Measurements from ENCODE around the gene CORO2A. TPM values are rescaled to one million over a fixed set of nuclear protein-coding genes. Genes with fewer than 3 reads are reported as not detected.

Gene CORO2A
- total and polyA plus RNA-seq, 10 of the 15 experiments (the other 5 are each of a cell fraction or from before 2014, with no cell fraction given) = 1.0 to 5.3 (median 3.5) TPM

- no peak for FAIRE-seq
- POLR2A ChIA-PET = interaction anchor here (0.6 kb wide), 1 partner anchor 26 kb away, joined by 3 read pairs; no protein-coding TSS in a partner anchor
- no peaks in the 10 kb centered on the region for H4K20me1 ChIP-seq (ENCODE audit: control insufficient read depth, insufficient read depth)
- TF ChIP-seq REST (IDR thresholded peaks at IDR 0.05; ENCODE audit: low read depth, low read length) = no peak
- no peak for TF ChIP-seq FOXM1 (IDR thresholded peaks at IDR 0.05; ENCODE audit: low read depth, low read length)
- TF ChIP-seq FOS (IDR thresholded peaks at IDR 0.05; ENCODE audit: borderline replicate concordance, extremely low read depth, insufficient read length) = no peak
- TF ChIP-seq SMAD1 (IDR thresholded peaks at IDR 0.05; ENCODE audit: low read depth, partially characterized antibody) = no peak
- no peak for TF ChIP-seq ELK1 (IDR thresholded peaks at IDR 0.05; ENCODE audit: low read depth, low read length)
- no peak for TF ChIP-seq IRF3 (IDR thresholded peaks at IDR 0.05)
- no peak for TF ChIP-seq EZH2 (IDR thresholded peaks at IDR 0.05; ENCODE audit: borderline replicate concordance, control insufficient read depth, low read depth, low read length)
- no peak for TF ChIP-seq BMI1 (IDR thresholded peaks at IDR 0.05; ENCODE audit: borderline replicate concordance)
- no peak for TF ChIP-seq NRF1 (conservative IDR thresholded peaks at IDR 0.05; ENCODE audit: low read depth, low read length)
- peak; percentile 68; the same call in 1 of the 2 replicates for TF ChIP-seq NFXL1 (IDR thresholded peaks at IDR 0.05; ENCODE audit: borderline replicate concordance)
- no peak for TF ChIP-seq MTA2 (IDR thresholded peaks at IDR 0.05; ENCODE audit: low read depth)
- no peak for TF ChIP-seq RCOR1 (conservative IDR thresholded peaks at IDR 0.05; ENCODE audit: low read depth, low read length)
- no peak for TF ChIP-seq IKZF2 (IDR thresholded peaks at IDR 0.05)
- TF ChIP-seq RB1 (IDR thresholded peaks at IDR 0.05; ENCODE audit: borderline replicate concordance) = no peak
- TF ChIP-seq HDAC6 (IDR thresholded peaks at IDR 0.05; ENCODE audit: unreplicated experiment) = no peak
- no peak for TF ChIP-seq MYB (IDR thresholded peaks at IDR 0.05; ENCODE audit: borderline replicate concordance, low read depth, low read length)
- TF ChIP-seq SUZ12 (IDR thresholded peaks at IDR 0.05; ENCODE audit: unreplicated experiment) = no peak
These were observed 50.1 kb downstream of the CORO2A start for GRCh38 chr9:98142182-98142907.

More at GRCh38 chr9:98142182-98142907, 50.1 kb downstream of the CORO2A start:
- peak; percentile 72 for ATAC-seq
- H3K4me2 ChIP-seq (ENCODE audit: control insufficient read depth, insufficient read depth) = no peak overlapping the region
- H3K9ac ChIP-seq (ENCODE audit: control insufficient read depth, insufficient read depth, low read length) = no peak overlapping the region
- no peak overlapping the region for H3K4me3 ChIP-seq
- ChIA-PET CTCF (interaction anchor here (0.7 to 1.8 kb wide), 4 partner anchors 8 to 24 kb away, joined by 3 to 4 read pairs (median 4); no protein-coding TSS in a partner anchor), SMC1A (ENCODE audit: uncharacterized antibody, unreplicated experiment) (interaction anchor here (0.7 to 1.3 kb wide), 7 partner anchors 8 to 220 kb away, joined by 3 to 4 read pairs (median 3); partner anchors contain the start of gene TRMO), RAD21 (ENCODE audit: unreplicated experiment) (interaction anchor here (1.5 kb wide), 1 partner anchor 44 kb away, joined by 4 read pairs; no protein-coding TSS in a partner anchor)
- in situ Hi-C loops (cut with MboI) (no loop called here), intact Hi-C loops (cut with micrococcal nuclease; ENCODE audit: unreplicated experiment) (no loop called here)
- H3K36me3 ChIP-seq (ENCODE audit: control insufficient read depth in 2 of 2, insufficient read depth in 2 of 2, low read length in 1 of 2) = no peaks in the 10 kb centered on the region
- no peaks in the 10 kb centered on the region for H3K9me3 ChIP-seq (replicated peaks; ENCODE audit: control insufficient read depth, insufficient read depth, low read length)
- DNase-seq (ENCODE audit: low read depth, low spot score) = no peak
- H3K4me1 ChIP-seq (ENCODE audit: control insufficient read depth, insufficient read depth, low read length) = peaks cover 28% of the 10 kb centered on the region
- H3K79me2 ChIP-seq (ENCODE audit: control insufficient read depth, insufficient read depth, low read length) = no peaks in the 10 kb centered on the region
- BruUV-seq (replicated peaks) = no TSS peak
- no peaks in the 10 kb centered on the region for H3K27me3 ChIP-seq (replicated peaks in 1 of 2; ENCODE audit: control insufficient read depth in 2 of 2, insufficient read depth in 2 of 2, low read length in 1 of 2)
- H2AFZ ChIP-seq (ENCODE audit: control insufficient read depth, low read depth, low read length) = peak overlapping the region; percentile 13
- H3K27ac ChIP-seq (ENCODE audit: control insufficient read depth, insufficient read depth) = no peak overlapping the region
- 64% methylated on average over 9 of the region's 13 CpGs for WGBS (ENCODE audit: insufficient coverage, insufficient replicate concordance, low lambda C conversion rate, missing lambda C conversion rate)
